Measurements from ENCODE around the gene C6orf132. TPM values are rescaled to one million over a fixed set of nuclear protein-coding genes. Genes with fewer than 3 reads are reported as not detected.

C6orf132 gene
- total RNA-seq, 4 donors from 2014 or later: 0.83 to 2.1 (median 1.6) TPM

DNA sequence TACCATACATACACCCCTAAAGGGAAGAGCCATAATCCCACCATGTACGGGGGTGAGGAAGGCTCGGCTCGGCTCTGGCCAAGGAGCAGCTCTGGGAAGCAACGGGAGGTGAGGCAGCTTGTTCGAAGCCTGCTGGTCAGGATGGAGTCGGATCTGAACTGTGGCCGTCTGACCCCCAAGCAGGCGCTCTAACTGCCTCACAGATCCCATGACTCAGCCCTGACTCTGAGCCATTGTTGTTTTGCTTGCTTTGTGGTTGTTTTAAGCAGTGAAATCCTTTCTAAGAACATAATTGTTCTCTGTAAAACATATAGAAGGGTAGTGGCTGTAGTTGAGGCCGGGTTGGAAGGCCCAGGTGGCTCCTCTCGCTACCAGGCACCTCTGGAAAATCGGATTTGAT is 10.9 kb downstream of the C6orf132 start:
- no peaks in the 10 kb centered on the region for H3K36me3 ChIP-seq
- H3K9me3 ChIP-seq: no peaks in the 10 kb centered on the region
- peaks cover 0 to 4% (median 0%) of the 10 kb centered on the region in 4 donors for H3K4me1 ChIP-seq
- DNase-seq (ENCODE audit: extremely low spot score): no peak
- WGBS: 88% methylated on average over 10 of the region's 11 CpGs
- H3K27me3 ChIP-seq: peaks cover 0 to 4% (median 0%) of the 10 kb centered on the region in 4 donors
- H3K27ac ChIP-seq (replicated peaks in 1 of 4): no peak overlapping the region
- intact Hi-C loops (cut with DNase I): no loop called here
- no peak overlapping the region for H3K4me3 ChIP-seq
- TF ChIP-seq POLR2A (IDR thresholded peaks at IDR 0.05; ENCODE audit: low read depth): no peak
- TF ChIP-seq POLR2AphosphoS5 (IDR thresholded peaks at IDR 0.05): no peak
- TF ChIP-seq, protein P1, sequence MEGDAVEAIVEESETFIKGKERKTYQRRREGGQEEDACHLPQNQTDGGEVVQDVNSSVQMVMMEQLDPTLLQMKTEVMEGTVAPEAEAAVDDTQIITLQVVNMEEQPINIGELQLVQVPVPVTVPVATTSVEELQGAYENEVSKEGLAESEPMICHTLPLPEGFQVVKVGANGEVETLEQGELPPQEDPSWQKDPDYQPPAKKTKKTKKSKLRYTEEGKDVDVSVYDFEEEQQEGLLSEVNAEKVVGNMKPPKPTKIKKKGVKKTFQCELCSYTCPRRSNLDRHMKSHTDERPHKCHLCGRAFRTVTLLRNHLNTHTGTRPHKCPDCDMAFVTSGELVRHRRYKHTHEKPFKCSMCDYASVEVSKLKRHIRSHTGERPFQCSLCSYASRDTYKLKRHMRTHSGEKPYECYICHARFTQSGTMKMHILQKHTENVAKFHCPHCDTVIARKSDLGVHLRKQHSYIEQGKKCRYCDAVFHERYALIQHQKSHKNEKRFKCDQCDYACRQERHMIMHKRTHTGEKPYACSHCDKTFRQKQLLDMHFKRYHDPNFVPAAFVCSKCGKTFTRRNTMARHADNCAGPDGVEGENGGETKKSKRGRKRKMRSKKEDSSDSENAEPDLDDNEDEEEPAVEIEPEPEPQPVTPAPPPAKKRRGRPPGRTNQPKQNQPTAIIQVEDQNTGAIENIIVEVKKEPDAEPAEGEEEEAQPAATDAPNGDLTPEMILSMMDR (IDR thresholded peaks at IDR 0.05): no peak
- no peak for TF ChIP-seq EP300 (IDR thresholded peaks at IDR 0.05)

DNA sequence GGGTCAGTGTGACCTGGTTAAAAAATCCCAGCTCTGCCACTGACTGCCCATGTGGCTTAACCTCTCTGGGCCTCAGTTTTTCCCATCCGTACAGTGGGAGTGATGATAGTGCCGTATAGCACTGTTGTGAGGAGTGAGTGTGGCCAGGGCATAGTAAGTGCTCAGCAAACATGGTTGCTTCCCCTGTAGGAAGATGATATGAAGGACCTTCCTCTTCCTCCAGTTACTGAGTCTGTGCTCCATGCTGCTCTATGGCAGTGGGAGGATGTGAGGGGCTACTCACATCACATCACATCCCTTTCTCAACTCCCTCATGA is 13.1 kb downstream of the C6orf132 start:
- no peak for TF ChIP-seq EP300 (IDR thresholded peaks at IDR 0.05)
- no peak for TF ChIP-seq POLR2AphosphoS5 (IDR thresholded peaks at IDR 0.05)
- TF ChIP-seq POLR2A (IDR thresholded peaks at IDR 0.05; ENCODE audit: low read depth): no peak
- TF ChIP-seq, protein P1 (IDR thresholded peaks at IDR 0.05): no peak
- intact Hi-C loops (cut with DNase I): no loop called here
- 97% methylated on average over 2 of the region's 2 CpGs for WGBS
- H3K27ac ChIP-seq (replicated peaks in 1 of 4): no peak overlapping the region
- H3K27me3 ChIP-seq: peaks cover 0 to 4% (median 0%) of the 10 kb centered on the region in 4 donors
- no peak for DNase-seq (ENCODE audit: extremely low spot score)
- H3K9me3 ChIP-seq: no peaks in the 10 kb centered on the region
- no peaks in the 10 kb centered on the region for H3K36me3 ChIP-seq
- H3K4me3 ChIP-seq: no peak overlapping the region
- H3K4me1 ChIP-seq: peaks cover 0 to 4% (median 0%) of the 10 kb centered on the region in 4 donors

DNA sequence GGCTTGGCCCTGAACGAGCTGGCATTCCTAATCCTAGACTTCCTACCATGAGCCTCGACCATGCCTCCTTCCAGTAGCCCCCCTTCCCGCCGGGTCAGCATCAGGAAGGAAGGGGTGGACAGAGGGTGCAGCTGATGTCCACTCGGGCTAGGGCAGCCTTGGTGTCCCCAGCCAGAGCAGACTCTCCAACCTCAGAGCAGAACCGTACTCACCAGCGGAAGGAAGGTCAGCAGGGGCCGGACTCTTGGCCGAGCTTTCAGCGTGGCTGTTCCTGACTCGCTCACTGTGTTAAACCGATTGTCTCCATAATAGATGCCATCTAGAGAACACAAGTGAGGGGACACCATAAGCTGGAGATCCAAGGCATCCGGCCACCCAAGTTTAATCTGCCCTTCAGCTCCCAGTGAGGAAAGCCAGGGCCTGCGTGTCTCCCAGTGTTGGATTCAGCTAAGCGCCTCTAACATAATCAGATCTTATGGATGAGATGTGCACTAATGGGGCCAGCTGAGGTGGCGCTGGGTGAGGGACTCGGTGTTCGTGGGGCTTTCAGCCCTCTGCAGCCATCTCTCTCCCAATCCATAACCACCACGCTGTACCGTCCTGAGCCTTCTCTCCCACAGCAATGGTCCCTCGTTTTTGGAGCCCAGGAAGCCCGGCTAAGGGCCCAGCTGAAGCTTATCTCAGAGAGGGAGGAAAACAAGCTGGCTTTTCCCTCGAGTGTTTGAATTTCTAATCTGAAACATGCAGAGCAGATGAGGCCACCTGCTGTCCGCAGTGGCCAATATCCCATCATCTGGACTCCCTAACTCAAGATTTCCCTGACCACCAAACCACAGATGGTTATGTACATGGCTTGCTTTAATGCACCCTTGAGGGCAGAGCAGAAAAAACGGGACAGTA is 13.7 kb downstream of the C6orf132 start:
- WGBS: 79% methylated on average over 22 of the region's 25 CpGs
- intact Hi-C loops (cut with DNase I): no loop called here
- DNase-seq (ENCODE audit: extremely low spot score): no peak

DNA sequence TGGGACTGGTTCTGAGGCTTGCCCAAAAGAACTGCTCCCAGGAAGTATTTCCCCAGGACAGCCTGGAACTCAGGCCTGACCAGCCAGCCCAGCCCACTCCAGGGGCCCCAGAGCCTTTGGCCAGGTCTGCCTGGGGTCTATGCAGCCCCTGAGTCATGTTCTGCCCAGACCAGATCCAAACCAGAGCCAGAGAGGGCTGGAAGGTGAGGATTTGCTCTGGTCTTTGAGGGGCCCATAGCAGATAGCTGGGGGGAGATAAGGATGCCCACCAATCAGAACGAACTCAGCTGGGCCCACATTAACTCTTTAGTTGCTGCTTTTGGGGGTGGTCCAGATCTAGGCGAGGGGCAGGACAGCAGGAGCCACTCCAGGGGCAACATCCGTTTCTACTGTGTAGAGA is 16.8 kb downstream of the C6orf132 start:
- intact Hi-C loops (cut with DNase I): no loop called here
- 72% methylated on average over 3 of the region's 3 CpGs for WGBS
- no peak overlapping the region for H3K27ac ChIP-seq (replicated peaks in 1 of 4)
- DNase-seq (ENCODE audit: extremely low spot score): no peak
- H3K9me3 ChIP-seq: no peaks in the 10 kb centered on the region
- H3K27me3 ChIP-seq: no peaks in the 10 kb centered on the region
- H3K4me1 ChIP-seq: peaks cover 0 to 4% (median 0%) of the 10 kb centered on the region in 4 donors
- no peaks in the 10 kb centered on the region for H3K36me3 ChIP-seq
- TF ChIP-seq, protein P1 (IDR thresholded peaks at IDR 0.05): no peak
- no peak for TF ChIP-seq POLR2AphosphoS5 (IDR thresholded peaks at IDR 0.05)
- no peak for TF ChIP-seq POLR2A (IDR thresholded peaks at IDR 0.05; ENCODE audit: low read depth)
- TF ChIP-seq EP300 (IDR thresholded peaks at IDR 0.05): no peak
- no peak overlapping the region for H3K4me3 ChIP-seq

More for the DNA sequence above, 13.7 kb downstream of the C6orf132 start:
- TF ChIP-seq EP300 (IDR thresholded peaks at IDR 0.05) (no peak), POLR2A (IDR thresholded peaks at IDR 0.05; ENCODE audit: low read depth) (no peak), POLR2AphosphoS5 (IDR thresholded peaks at IDR 0.05) (no peak)
- TF ChIP-seq, protein P1 (IDR thresholded peaks at IDR 0.05): no peak
- peaks cover 0 to 4% (median 0%) of the 10 kb centered on the region in 4 donors for H3K27me3 ChIP-seq
- H3K4me3 ChIP-seq: no peak overlapping the region
- H3K36me3 ChIP-seq: no peaks in the 10 kb centered on the region
- peaks cover 0 to 4% (median 0%) of the 10 kb centered on the region in 4 donors for H3K4me1 ChIP-seq
- H3K9me3 ChIP-seq: no peaks in the 10 kb centered on the region
- H3K27ac ChIP-seq (replicated peaks in 1 of 4): no peak overlapping the region

Measured in esophagus muscularis mucosa (tissue), 4 donors.